ENCODE results near the gene IFNW1.

GRCh38 chr9:21155501-21155900, 13.9 kb upstream of the IFNW1 start:
- TF ChIP-seq CTCF (IDR thresholded peaks at IDR 0.05) (no peak), SMAD3 (CRISPR knock-in tag; IDR thresholded peaks at IDR 0.05; ENCODE audit: borderline replicate concordance) (no peak), ZNF425 (CRISPR knock-in tag; conservative IDR thresholded peaks at IDR 0.05) (no peak), STAT6 (CRISPR knock-in tag; conservative IDR thresholded peaks at IDR 0.05; ENCODE audit: low read depth) (no peak), ETV6 (CRISPR knock-in tag; IDR thresholded peaks at IDR 0.05) (no peak), NFE2L1 (CRISPR knock-in tag; IDR thresholded peaks at IDR 0.05) (no peak), ATF1 (CRISPR knock-in tag; IDR thresholded peaks at IDR 0.05) (no peak), FOXP4 (CRISPR knock-in tag; IDR thresholded peaks at IDR 0.05) (no peak), ZBTB43 (CRISPR knock-in tag; IDR thresholded peaks at IDR 0.05) (no peak), NR3C1 (CRISPR knock-in tag; conservative IDR thresholded peaks at IDR 0.05; ENCODE audit: low read depth) (no peak), GTF2I (CRISPR knock-in tag; conservative IDR thresholded peaks at IDR 0.05) (no peak), NFATC4 (CRISPR knock-in tag; IDR thresholded peaks at IDR 0.05) (no peak), JUN (CRISPR knock-in tag; IDR thresholded peaks at IDR 0.05) (no peak)

Measured in WTC11 (cell line).